Upper lobe of left lung (tissue), 6 donors: ENCODE results near the gene P4HTM. TPM values are rescaled to one million over a fixed set of nuclear protein-coding genes. Genes with fewer than 3 reads are reported as not detected.
A peak's percentile ranks its signal among the peaks of the same experiment; 100 is the strongest.

Source experiments
- ATAC-seq, 2 donors: fragments of 200-7000 bp; cut with Tn5 transposase; one replicate each; pipeline ENCODE4 v1.9.1; 2022; ENCODE audit warnings: mild to moderate bottlenecking in 2 of 2, moderate library complexity in 2 of 2; ENCODE audit not compliant: low FRiP score in 2 of 2
- DNase-seq, 2 donors: peaks; one replicate each; pipeline ENCODE4 v3.0.0-alpha.2; 2019 to 2020
- H3K27ac ChIP-seq, 4 donors: fragments of 200-600 bp; sonication (generic); one replicate each; pipeline ENCODE4 v1.5.1; 2016 to 2019
- H3K27me3 ChIP-seq, 4 donors: fragments of 200-600 bp; sonication (generic); one replicate each; pipeline ENCODE4 v1.5.1; 2017 to 2019
- H3K36me3 ChIP-seq, 4 donors: fragments of 200-600 bp; sonication (generic); one replicate each; pipeline ENCODE4 v1.5.1; 2016 to 2019
- H3K4me1 ChIP-seq, 4 donors: fragments of 200-600 bp; sonication (generic); one replicate each; pipeline ENCODE4 v1.5.1; 2018 to 2019
- H3K4me3 ChIP-seq, 4 donors: fragments of 200-600 bp; sonication (generic); one replicate each; pipeline ENCODE4 v1.5.1; 2017 to 2019; ENCODE audit warnings: mild to moderate bottlenecking in 2 of 4, moderate library complexity in 1 of 4
- H3K9me3 ChIP-seq, 4 donors: fragments of 200-600 bp; sonication (generic); one replicate each; pipeline ENCODE4 v1.5.1; 2018 to 2019
- CTCF ChIP-seq, 6 experiments: fragments of 450-650 bp in 4 of 6; fragments of 200-600 bp in 2 of 6; sonication (generic) in 2 of 6; IDR thresholded peaks; one replicate each; pipeline ENCODE4 v1.5.1; 2016 to 2019; ENCODE audit warnings: antibody characterized with exemption in 6 of 6
- EP300 ChIP-seq, 4 donors: sonication (generic); formaldehyde crosslinking; IDR thresholded peaks; one replicate each; pipeline ENCODE4 v1.5.1; 2017; ENCODE audit warnings: antibody characterized with exemption in 4 of 4, control low read depth in 2 of 4
- POLR2A ChIP-seq, 4 donors: fragments of 450-650 bp; IDR thresholded peaks; one replicate each; pipeline ENCODE4 v1.5.1; 2016 to 2017; ENCODE audit warnings: antibody characterized with exemption in 4 of 4, mild to moderate bottlenecking in 2 of 4
- POLR2AphosphoS5 ChIP-seq, 2 donors: sonication (generic); formaldehyde crosslinking; IDR thresholded peaks; one replicate each; pipeline ENCODE4 v1.5.1; 2017; ENCODE audit warnings: antibody characterized with exemption in 2 of 2
- WGBS, 2 donors: methylation state at CpG; one replicate each; pipeline ENCODE4 v1.1.5; 2017 to 2018; 5-methylcytosine and 5-hydroxymethylcytosine counted together
- total RNA-seq, 6 donors: library from RNA; depleted of rRNA in 4 of 6; stranded (reverse); fragments of >200 nt in 4 of 6; gene quantifications; one replicate each; pipeline versions ENCODE4 v1.1.0 to v1.2.1, GENCODE V29; 2016 to 2021
- donor health status: DM: no; HTN: no; CAD: no; lungs with moderate emphysema.
- donor health status: DM: no; HTN: yes; CAD: no; lungs with severe emphysema.

Gene P4HTM
- total RNA-seq, 6 donors from 2014 or later = 44.2 to 184 (median 69.9) TPM

DNA sequence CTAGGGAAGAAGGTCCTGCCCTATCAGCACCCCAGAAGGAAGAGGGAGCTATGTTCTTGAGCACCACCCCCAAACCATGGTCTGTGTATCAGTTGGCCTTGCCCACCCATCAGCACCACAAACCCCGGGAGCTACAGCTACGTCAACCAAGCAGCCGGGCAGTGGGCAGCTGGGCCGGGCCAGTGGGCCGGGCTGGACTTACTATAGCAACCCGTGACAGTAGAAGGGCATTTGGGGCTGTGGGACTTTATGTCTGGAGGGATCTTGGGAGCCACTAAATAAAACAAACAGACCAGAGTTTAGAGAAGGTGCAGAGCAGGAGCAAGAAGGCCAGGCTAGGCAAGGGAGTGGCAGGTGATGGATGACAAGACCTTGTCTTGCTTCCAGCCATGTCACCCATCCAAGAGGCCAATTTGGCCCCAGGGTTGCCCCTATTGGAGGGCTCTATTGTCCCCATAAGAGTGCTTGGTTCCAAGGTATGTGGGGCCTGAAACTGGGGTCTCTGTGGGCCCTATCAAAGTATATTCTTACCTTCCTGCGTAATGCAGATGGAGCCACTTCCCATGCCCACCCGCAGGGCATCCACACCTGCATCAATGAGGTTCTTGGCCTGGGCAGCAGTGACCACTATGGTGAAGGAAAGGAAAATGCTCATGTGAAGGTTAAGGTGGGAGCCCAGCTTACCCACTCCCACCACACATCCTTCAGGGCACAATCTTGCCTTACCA, 35.9 kb downstream of the P4HTM start:
- no peak overlapping the region for H3K4me3 ChIP-seq
- TF ChIP-seq EP300 (IDR thresholded peaks at IDR 0.05) (no peak), POLR2AphosphoS5 (IDR thresholded peaks at IDR 0.05) (no peak), POLR2A (IDR thresholded peaks at IDR 0.05) (no peak), CTCF (IDR thresholded peaks at IDR 0.05) (no peak)
- no peak for ATAC-seq
- peak in 1 of 2 donors; percentile 80 for DNase-seq
- 100% methylated on average over 8 of the region's 8 CpGs; no CpG with 5 or more reads in 1 of the 2 donors for WGBS, 2 donors
- peaks cover 13 to 56% (median 41%) of the 10 kb centered on the region in 4 donors for H3K36me3 ChIP-seq
- H3K27ac ChIP-seq = no peak overlapping the region
- no peaks in the 10 kb centered on the region for H3K27me3 ChIP-seq
- peaks cover 23 to 37% (median 29%) of the 10 kb centered on the region in 4 donors for H3K4me1 ChIP-seq
- H3K9me3 ChIP-seq = no peaks in the 10 kb centered on the region

GRCh38 chr3:49026536-49026935, 36.5 kb downstream of the P4HTM start:
- no peak for DNase-seq
- no peaks in the 10 kb centered on the region for H3K9me3 ChIP-seq
- peaks cover 23 to 37% (median 29%) of the 10 kb centered on the region in 4 donors for H3K4me1 ChIP-seq
- 91 to 96% methylated on average over 3 of the region's 3 CpGs for WGBS, 2 donors
- no peak overlapping the region for H3K27ac ChIP-seq
- no peak overlapping the region for H3K4me3 ChIP-seq
- H3K36me3 ChIP-seq = peaks cover 17 to 61% (median 46%) of the 10 kb centered on the region in 4 donors
- no peaks in the 10 kb centered on the region for H3K27me3 ChIP-seq
- TF ChIP-seq CTCF (IDR thresholded peaks at IDR 0.05) = no peak
- ATAC-seq = no peak

- H3K9me3 ChIP-seq = no peaks in the 10 kb centered on the region
- TF ChIP-seq POLR2A (IDR thresholded peaks at IDR 0.05) (peak in 1 of 4 donors; percentile 2), EP300 (IDR thresholded peaks at IDR 0.05) (no peak), POLR2AphosphoS5 (IDR thresholded peaks at IDR 0.05) (no peak), CTCF (IDR thresholded peaks at IDR 0.05) (no peak)
- ATAC-seq (no peak), DNase-seq (no peak)
- H3K4me1 ChIP-seq = peaks cover 21 to 34% (median 26%) of the 10 kb centered on the region in 4 donors
- H3K27me3 ChIP-seq = no peaks in the 10 kb centered on the region
- H3K27ac ChIP-seq = peak overlapping the region in 3 of 4 donors; percentile 8 to 92 (median 92)
- peaks cover 27 to 72% (median 57%) of the 10 kb centered on the region in 4 donors for H3K36me3 ChIP-seq
- no peak overlapping the region for H3K4me3 ChIP-seq
- WGBS, 2 donors = 95 to 96% methylated on average over 9 of the region's 9 CpGs
Observed at GRCh38 chr3:49027634-49028033, 37.6 kb downstream of the P4HTM start.

DNA sequence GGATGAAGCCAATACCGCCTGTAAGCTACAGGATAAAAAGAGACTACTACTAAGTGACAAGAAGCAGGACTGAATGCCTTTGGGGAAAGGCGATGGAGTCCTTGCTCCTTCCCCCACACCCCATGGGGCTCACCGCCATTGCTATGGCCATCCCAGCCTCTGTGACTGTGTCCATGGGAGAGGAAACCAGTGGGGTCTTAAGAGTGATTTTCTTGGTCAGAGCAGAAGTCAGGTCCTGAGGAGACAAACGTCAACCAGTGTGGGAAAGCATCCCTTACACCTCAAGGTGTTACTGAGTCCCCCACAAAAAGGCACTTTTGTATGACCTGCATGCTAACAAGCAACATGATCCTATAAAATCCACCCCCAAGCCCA, 38.2 kb downstream of the P4HTM start:
- ATAC-seq (no peak), DNase-seq (no peak)
- H3K27me3 ChIP-seq = no peaks in the 10 kb centered on the region
- WGBS, 2 donors = 81 to 84% methylated on average over 4 of the region's 4 CpGs
- peak overlapping the region in 2 of 4 donors; percentile 70 to 88 for H3K4me3 ChIP-seq
- no peaks in the 10 kb centered on the region for H3K9me3 ChIP-seq
- TF ChIP-seq POLR2AphosphoS5 (IDR thresholded peaks at IDR 0.05) (no peak), CTCF (IDR thresholded peaks at IDR 0.05) (no peak), EP300 (IDR thresholded peaks at IDR 0.05) (no peak), POLR2A (IDR thresholded peaks at IDR 0.05) (no peak)
- peaks cover 31 to 76% (median 58%) of the 10 kb centered on the region in 4 donors for H3K36me3 ChIP-seq
- peak overlapping the region; percentile 88 to 93 (median 92) for H3K27ac ChIP-seq
- peaks cover 15 to 27% (median 20%) of the 10 kb centered on the region in 4 donors for H3K4me1 ChIP-seq
